Measurements from ENCODE around the gene RPF1.
"Not testable (repeated sequence)": the region's sequence is repeated elsewhere in the genome, so short reads cannot be mapped to it uniquely, and the experiment has no call there.

RPF1 gene, protein sequence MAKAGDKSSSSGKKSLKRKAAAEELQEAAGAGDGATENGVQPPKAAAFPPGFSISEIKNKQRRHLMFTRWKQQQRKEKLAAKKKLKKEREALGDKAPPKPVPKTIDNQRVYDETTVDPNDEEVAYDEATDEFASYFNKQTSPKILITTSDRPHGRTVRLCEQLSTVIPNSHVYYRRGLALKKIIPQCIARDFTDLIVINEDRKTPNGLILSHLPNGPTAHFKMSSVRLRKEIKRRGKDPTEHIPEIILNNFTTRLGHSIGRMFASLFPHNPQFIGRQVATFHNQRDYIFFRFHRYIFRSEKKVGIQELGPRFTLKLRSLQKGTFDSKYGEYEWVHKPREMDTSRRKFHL

DNA sequence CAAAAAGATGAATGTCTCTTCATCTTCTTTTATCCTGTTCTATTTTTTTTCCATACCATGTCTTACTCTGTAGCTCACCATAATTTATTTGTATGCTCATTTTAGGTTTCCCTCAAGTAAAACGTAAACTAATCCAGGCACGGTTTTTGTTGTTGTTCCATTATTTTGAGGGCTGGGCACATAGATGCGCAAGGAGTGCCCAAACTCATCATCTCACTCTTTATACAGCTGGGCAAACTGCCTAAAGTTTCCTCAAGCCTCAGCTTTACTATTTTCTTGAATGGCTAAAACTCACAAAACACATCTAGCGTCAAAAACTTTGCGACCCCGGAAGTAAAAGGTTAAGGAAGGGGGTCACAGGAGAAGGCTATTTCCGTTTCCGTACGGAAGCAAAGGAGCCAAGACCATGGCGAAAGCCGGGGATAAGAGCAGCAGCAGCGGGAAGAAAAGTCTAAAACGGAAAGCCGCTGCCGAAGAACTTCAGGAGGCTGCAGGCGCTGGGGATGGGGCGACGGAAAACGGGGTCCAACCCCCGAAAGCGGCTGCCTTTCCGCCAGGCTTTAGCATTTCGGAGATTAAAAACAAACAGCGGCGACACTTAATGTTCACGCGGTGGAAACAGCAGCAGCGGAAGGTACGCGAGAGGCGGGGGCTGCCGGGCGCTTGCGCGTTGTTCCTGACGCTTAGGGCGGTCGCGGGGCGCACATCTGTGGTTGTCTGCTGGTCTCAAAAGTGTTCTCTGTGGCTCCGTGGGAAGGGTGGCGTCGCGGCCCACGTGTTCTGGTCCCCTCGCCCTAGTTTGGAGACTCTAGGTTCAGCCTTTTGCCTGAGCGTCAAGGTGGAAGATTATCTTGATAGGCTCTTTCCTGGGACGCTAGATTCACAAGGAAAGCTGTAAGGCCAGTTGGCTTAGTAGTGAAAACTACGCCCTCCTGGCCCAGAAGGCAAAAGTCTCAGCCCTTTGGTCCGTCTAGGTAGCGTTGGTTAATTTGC lies at the start of gene RPF1:
Gene RPF1 (plus strand): TSS at position 391 of the 993 bp plus-strand sequence. CDS start 16 bp downstream, at position 407.
- DNase-seq: peak; percentile 78
- Mint-ChIP-seq H3K9me3 (peaks cover 17% of the 10 kb centered on the region), H3K4me3 (peak within 1 kb of the TSS; percentile 98), H3K27ac (peak within 1 kb of the TSS; percentile 97), H3K36me3 (ENCODE audit: low read depth) (peaks cover 32% of the 10 kb centered on the region), H3K4me1 (peaks cover 39% of the 10 kb centered on the region), H3K27me3 (peaks cover 26% of the 10 kb centered on the region)
- ATAC-seq: peak; percentile 97

DNA sequence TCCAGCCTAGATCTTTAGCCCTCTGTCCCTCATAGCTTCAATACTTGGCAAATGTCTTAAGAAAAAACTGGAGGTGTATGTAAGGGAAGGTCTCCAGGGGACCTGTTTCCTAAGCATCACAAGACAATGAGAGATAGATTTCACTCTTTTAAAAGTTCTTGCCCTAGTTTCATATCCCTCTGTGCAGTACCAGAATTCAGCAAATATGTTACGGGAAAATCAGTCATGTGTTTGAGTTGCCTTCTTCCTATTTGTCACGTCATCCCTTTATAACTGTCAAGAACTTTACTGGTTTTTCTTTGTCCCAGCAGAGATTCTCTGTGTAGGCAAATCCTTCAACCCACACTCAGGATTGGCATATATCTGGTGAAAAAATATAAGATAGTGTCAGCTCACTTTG lies 48.5 kb upstream of the RPF1 start:
- no peak overlapping the region for H3K27ac Mint-ChIP-seq
- ATAC-seq (no peak), DNase-seq (no peak)
- peaks cover 9% of the 10 kb centered on the region for H3K9me3 Mint-ChIP-seq
- H3K4me3 Mint-ChIP-seq: no peak overlapping the region
- peaks cover 2% of the 10 kb centered on the region for H3K36me3 Mint-ChIP-seq (ENCODE audit: low read depth)
- no peaks in the 10 kb centered on the region for H3K27me3 Mint-ChIP-seq
- peaks cover 10% of the 10 kb centered on the region for H3K4me1 Mint-ChIP-seq

DNA sequence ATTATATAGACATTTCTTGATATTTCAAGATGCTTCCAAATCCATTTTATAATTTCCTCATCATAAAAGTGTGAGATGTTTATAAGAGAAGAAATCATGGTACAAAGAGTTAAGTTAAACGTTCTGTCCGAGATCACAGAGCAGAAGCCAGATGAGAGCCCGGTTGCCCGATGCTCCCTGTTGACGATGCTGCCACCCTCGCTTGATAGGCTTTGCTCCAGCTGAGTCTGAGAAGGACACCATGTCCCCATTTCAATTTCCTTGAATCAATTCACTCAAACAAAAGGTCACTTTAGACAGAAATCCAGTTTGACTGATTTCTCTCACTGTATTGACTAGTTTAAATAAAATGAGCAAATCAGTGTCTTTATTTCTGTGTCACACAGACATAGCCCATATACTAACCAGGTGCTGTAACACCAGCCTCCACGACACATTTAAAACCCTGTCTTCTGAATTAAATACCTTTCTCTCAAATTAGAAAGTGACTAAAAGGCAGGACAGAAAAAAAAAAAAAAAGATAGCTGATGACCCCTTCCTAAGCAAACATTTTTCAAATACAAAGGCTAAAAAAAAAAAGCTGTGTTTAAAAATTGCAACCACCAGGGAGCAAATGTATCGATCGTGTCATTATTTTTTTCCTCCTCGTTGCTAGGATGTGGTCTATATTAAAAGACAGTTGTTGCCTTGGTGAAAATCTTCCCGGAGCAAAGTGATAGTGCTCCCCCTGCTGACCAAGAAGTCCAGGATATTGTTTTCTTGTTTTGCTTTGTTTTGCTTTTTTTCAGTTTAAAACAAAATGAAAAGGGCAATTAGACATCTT lies 45.6 kb upstream of the RPF1 start:
- H3K4me1 Mint-ChIP-seq: peaks cover 10% of the 10 kb centered on the region
- H3K4me3 Mint-ChIP-seq: peak overlapping the region; percentile 64
- DNase-seq: peak; percentile 58
- H3K27ac Mint-ChIP-seq: peak overlapping the region; percentile 2
- peaks cover 9% of the 10 kb centered on the region for H3K9me3 Mint-ChIP-seq
- no peaks in the 10 kb centered on the region for H3K27me3 Mint-ChIP-seq
- peaks cover 2% of the 10 kb centered on the region for H3K36me3 Mint-ChIP-seq (ENCODE audit: low read depth)
- peak; percentile 76 for ATAC-seq

DNA sequence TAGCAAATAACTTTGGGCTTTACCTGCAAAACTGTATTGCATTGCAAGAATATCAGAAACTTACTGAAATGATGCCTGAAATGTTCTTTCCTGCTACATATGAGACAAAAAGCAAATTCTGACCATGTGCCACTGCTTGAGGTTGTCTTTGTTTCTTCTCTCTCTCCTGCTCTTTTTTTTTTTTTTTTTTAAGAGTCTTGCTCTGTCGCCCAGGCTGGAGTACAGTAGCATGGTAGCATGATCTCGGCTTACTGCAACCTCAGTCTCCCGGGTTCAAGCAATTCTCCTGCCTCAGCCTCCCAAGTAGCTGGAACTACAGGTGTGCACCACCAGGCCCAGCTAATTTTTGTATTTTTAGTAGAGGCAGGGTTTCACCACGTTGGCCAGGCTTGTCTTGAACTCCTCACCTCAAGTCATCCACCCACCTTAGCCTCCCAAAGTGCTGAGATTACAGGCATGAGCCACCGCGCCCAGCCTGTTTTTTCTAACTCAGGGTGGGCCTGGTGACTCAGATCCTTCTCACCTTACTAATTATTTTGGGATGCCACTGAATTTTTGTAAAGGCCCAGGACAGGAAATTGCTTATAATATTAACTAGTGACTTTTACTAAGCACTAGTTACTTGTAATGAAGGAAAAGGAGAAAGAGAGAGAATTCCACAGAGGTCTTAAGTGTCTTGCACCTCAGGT lies 44.8 kb upstream of the RPF1 start:
- Mint-ChIP-seq H3K4me1 (peaks cover 10% of the 10 kb centered on the region), H3K27me3 (no peaks in the 10 kb centered on the region), H3K27ac (peak overlapping the region; percentile 2), H3K4me3 (peak overlapping the region; percentile 64), H3K9me3 (peaks cover 9% of the 10 kb centered on the region), H3K36me3 (ENCODE audit: low read depth) (peaks cover 2% of the 10 kb centered on the region)
- DNase-seq: no peak
- no peak for ATAC-seq

DNA sequence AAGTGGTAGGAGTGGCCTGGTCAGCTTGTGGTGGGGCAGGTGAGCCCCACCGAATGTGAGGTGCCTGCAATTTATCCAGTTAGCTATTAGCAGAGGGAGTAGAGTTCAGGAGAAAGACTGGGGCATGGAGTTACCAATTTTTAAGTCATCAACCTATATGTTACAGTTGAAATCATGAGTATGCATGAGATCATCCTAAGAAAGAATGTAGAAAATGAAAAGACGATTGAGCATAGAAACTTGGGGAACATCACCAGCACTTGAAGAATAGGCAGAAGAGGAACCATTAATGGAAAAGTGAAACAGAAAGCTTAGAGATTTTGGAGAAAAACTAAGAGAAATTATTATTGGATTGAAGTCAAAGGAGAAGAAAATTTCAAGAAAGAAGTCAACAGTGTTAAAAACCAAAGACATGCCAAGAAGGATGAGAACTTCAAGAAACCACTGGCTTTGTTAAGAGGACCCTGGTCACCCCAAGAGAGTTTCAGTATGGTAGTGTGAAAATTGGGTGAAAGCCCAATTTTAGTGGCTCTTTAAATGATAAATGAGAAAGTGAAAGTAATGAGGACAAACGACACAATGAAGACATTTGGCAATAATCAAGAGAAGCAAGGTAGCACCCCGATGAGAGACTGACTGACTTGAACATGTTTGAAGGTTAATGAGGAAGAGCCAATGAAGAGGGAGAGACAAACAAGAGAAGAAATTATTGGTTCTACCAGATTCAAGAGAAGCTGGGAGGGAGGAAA lies 44.1 kb upstream of the RPF1 start:
- Mint-ChIP-seq H3K36me3 (ENCODE audit: low read depth) (no peaks in the 10 kb centered on the region), H3K27ac (no peak overlapping the region), H3K9me3 (peaks cover 5% of the 10 kb centered on the region), H3K4me1 (peaks cover 10% of the 10 kb centered on the region), H3K4me3 (no peak overlapping the region), H3K27me3 (no peaks in the 10 kb centered on the region)
- ATAC-seq: no peak
- no peak for DNase-seq

DNA sequence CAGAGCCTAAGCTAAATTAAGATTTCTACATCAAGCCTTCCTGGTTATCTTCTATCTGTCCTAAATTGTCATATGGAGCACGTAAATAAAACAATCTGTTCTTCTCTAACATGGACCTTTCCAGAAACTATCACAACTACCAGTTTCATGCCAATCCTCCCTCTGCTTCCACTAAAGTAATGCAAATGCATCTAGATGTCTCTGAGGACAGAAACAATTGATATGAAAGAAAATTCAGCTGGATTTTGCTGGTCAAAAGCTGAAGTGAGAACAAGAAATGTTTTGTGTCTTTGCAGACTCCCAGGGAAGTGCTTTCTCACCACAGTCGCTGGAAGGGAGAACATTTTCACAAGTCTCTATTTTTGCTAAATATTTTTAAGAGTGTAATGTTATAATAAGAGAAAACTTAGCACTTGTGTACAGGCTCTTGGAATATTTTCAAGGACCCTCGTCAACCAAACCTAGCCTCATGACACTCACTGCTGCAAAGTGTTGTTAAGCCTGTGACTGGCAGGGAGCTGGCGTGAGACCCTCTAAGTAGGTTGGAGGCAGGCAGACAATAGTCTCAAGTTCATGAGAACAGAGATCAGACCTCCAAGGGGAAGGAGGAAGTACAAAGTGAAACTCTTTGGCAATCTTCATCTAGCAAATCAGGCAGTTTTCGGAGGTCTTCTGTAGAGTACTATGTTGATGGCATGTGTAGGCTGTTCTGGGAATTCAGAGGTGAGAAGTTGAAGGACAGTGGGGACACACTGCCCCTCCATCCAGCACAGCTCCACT lies 42.0 kb upstream of the RPF1 start:
- ATAC-seq: peak; percentile 13
- Mint-ChIP-seq H3K4me3 (no peak overlapping the region), H3K4me1 (peaks cover 10% of the 10 kb centered on the region), H3K27ac (no peak overlapping the region), H3K27me3 (no peaks in the 10 kb centered on the region), H3K9me3 (no peaks in the 10 kb centered on the region), H3K36me3 (ENCODE audit: low read depth) (no peaks in the 10 kb centered on the region)
- DNase-seq: no peak

DNA sequence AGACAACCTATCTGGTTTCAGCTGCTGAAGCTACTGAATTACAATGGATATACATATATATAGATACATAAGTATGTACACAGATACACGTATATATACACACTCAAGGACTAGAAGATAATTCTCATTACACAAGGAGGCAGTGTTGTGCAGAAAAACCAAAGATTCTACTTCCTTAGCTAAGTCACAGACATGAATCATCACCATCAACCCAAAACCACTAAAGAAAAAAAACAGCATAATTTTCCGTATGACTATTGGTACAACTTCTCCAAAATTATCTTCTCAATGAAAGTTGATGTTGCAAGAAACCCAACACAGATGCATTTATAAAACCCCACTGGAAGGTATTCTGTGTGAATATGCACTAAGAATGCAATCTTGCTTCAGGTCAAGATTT lies 36.8 kb upstream of the RPF1 start:
- Mint-ChIP-seq H3K4me3 (no peak overlapping the region), H3K27me3 (peaks cover 2% of the 10 kb centered on the region), H3K36me3 (ENCODE audit: low read depth) (peaks cover 1% of the 10 kb centered on the region)

DNA sequence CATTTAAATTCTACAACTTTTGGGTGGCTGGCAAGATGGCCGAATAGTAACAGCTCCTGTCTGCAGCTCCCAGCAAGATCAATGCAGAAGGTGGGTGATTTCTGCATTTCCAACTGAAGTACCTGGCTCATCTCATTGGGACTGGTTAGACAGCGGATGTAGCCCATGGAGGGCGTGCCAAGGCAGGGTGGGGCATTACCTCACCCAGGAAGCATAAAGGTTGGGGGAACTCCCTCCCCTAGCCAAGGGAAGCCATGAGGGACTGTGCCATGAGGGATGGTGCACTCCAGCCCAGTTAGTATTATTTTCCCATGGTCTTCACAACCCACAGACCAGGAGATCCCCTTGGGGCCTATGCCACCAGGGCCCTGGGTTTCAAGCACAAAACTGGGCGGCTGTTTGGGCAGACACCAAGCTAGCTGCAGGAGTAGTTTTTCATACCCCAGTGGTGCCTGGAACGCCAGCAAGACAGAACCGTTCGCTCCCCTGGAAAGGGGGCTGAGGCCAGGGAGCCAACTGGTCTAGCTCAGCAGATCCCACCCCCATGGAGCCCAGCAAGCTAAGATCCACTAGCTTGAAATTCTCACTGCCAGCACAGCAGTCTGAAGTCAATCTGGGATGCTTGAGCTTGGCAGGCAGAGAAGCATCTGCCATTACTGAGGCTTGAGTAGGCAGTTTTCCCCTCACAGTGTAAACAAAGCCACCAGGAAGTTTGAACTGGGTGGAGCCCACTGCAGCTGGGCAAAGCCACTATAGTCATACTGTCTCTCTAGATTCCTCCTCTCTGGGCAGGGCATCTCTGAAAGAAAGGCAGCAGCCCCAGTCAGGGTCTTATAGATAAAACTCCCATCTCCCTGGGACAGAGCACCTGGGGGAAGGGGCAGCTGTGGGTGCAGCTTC lies 36.1 kb upstream of the RPF1 start:
- not testable (repeated sequence) for H3K9me3 Mint-ChIP-seq; H3K36me3 Mint-ChIP-seq (ENCODE audit: low read depth); H3K4me3 Mint-ChIP-seq; H3K27me3 Mint-ChIP-seq
- H3K4me1 Mint-ChIP-seq: peaks cover 14% of the 10 kb centered on the region
- peak overlapping the region; percentile 68 for H3K27ac Mint-ChIP-seq
- ATAC-seq (peak; percentile 84), DNase-seq (peak; percentile 41)

More for the DNA sequence above, 36.8 kb upstream of the RPF1 start:
- ATAC-seq: peak; percentile 97
- no peak for DNase-seq
- peaks cover 3% of the 10 kb centered on the region for H3K9me3 Mint-ChIP-seq
- peaks cover 14% of the 10 kb centered on the region for H3K4me1 Mint-ChIP-seq
- H3K27ac Mint-ChIP-seq: peak overlapping the region; percentile 68

DNA sequence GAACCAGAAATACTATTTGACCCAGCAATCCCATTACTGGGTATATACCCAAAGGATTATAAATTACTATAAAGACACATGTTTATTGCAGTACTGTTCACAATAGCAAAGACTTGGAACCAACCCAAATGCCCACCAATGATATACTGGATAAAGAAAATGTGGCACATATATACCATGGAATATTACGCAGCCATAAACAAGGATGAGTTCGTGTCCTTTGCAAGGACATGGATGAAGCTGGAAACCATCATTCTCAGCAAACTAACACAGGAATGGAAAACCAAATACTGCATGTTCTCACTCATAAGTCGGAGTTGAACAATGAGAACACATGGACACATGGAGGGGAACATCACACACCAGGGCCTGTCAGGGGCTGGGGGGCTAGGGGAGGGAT lies 30.4 kb upstream of the RPF1 start:
- not testable (repeated sequence) for H3K36me3 Mint-ChIP-seq (ENCODE audit: low read depth); H3K27ac Mint-ChIP-seq; H3K4me1 Mint-ChIP-seq; H3K4me3 Mint-ChIP-seq; DNase-seq; H3K9me3 Mint-ChIP-seq; ATAC-seq
- peaks cover 11% of the 10 kb centered on the region for H3K27me3 Mint-ChIP-seq

DNA sequence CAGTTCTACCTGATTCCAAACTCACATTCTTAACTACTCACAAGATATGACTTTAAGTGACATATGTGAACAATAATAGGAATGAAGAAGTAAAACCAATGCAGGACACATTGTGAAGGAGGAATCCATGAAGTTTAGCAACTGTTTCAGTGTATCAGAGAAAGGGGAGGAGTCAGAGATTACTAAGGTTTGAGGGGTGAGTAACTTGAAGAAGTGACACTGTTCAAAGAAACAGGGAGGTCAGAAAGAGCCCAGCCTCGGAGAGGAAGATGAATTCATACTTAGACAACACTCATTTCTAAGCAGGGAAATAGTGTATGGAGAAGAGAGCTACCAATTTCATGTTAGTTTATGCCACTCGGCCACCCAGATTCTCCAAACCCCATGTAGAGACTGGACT lies 28.2 kb upstream of the RPF1 start:
- H3K4me1 Mint-ChIP-seq: no peaks in the 10 kb centered on the region
- no peaks in the 10 kb centered on the region for H3K36me3 Mint-ChIP-seq (ENCODE audit: low read depth)
- H3K27ac Mint-ChIP-seq: no peak overlapping the region
- no peak overlapping the region for H3K4me3 Mint-ChIP-seq
- ATAC-seq (no peak), DNase-seq (no peak)
- peaks cover 11% of the 10 kb centered on the region for H3K27me3 Mint-ChIP-seq
- peaks cover 4% of the 10 kb centered on the region for H3K9me3 Mint-ChIP-seq

DNA sequence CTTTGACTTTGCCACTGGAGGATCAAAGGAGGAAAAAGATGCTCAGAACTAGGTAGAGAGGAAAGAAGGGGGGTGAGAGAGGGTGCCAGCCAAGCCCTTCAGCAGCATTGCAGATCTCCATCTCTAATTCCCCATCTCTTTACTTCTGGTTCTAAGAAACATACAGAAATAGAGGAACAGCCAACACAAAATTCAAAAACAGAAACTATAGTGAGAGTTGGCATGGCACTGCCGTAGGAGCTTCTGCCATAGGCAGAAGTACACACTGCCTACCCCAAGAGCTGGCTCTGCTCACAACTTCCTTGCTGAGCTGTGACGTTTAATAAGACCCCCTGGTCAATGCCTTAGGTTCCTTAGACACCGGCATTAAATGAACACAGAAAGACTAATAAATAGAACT lies 26.6 kb upstream of the RPF1 start:
- no peak for DNase-seq
- H3K27me3 Mint-ChIP-seq: peaks cover 11% of the 10 kb centered on the region
- no peaks in the 10 kb centered on the region for H3K36me3 Mint-ChIP-seq (ENCODE audit: low read depth)
- no peaks in the 10 kb centered on the region for H3K4me1 Mint-ChIP-seq
- no peak for ATAC-seq
- no peak overlapping the region for H3K4me3 Mint-ChIP-seq
- no peak overlapping the region for H3K27ac Mint-ChIP-seq
- H3K9me3 Mint-ChIP-seq: no peaks in the 10 kb centered on the region

DNA sequence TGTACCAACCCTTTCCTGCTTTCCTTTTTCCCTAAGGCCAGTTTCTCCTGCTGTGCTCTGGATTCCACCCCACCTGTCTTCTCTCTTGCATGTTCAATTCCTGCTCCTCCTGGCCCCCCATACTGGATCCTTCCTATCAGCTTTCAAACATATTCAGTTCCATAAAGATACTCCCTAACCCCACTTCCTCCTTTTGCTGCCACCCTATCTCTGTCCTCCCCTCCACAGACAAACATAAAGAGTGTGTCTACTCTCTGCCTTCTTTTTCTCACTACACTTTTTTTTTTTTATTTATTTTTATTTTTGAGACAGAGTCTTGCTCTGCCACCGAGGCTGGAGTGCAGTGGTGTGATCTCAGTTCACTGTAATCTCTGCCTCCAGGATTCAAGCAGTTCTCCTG lies 16.9 kb upstream of the RPF1 start:
- H3K36me3 Mint-ChIP-seq (ENCODE audit: low read depth): no peaks in the 10 kb centered on the region

More for the DNA sequence above, 16.9 kb upstream of the RPF1 start:
- Mint-ChIP-seq H3K4me3 (no peak overlapping the region), H3K27me3 (peaks cover 27% of the 10 kb centered on the region), H3K27ac (no peak overlapping the region), H3K9me3 (no peaks in the 10 kb centered on the region), H3K4me1 (no peaks in the 10 kb centered on the region)
- ATAC-seq: no peak
- DNase-seq: no peak

Data from activated naive CD8-positive, alpha-beta T cell treated with anti-CD3 and anti-CD28 coated beads, Interleukin-2, amount 50 U/mL, for 24 hours (primary cell).